Measurements from ENCODE around the gene GGA1. TPM values are rescaled to one million over a fixed set of nuclear protein-coding genes. Genes with fewer than 3 reads are reported as not detected.

The GGA1 gene
- polyA plus RNA-seq, 1 of the 3 experiments (the other 2 are of a cell fraction): 81.1 TPM

DNA sequence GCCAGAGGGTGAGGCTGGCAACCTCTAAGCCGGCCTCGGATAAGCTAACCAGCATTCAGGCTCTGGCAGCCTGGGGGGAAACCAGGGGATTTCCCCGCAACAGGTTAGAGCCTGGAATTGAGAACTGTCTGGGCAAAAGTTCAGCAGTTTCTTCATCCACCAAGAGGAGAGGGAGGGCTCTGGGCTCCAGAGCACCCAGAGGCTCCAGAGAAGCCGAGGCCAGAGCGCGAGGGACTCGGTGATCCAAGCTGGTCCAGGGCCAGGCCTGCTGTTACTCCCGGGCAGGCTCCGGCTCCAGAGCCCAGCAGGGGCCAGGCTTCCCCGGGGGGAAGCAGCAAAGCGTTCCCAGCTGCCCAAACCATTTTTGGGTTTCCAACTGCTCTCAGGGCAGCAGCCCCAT is 17.5 kb downstream of the GGA1 start (continued):
- TF ChIP-seq, protein P1, sequence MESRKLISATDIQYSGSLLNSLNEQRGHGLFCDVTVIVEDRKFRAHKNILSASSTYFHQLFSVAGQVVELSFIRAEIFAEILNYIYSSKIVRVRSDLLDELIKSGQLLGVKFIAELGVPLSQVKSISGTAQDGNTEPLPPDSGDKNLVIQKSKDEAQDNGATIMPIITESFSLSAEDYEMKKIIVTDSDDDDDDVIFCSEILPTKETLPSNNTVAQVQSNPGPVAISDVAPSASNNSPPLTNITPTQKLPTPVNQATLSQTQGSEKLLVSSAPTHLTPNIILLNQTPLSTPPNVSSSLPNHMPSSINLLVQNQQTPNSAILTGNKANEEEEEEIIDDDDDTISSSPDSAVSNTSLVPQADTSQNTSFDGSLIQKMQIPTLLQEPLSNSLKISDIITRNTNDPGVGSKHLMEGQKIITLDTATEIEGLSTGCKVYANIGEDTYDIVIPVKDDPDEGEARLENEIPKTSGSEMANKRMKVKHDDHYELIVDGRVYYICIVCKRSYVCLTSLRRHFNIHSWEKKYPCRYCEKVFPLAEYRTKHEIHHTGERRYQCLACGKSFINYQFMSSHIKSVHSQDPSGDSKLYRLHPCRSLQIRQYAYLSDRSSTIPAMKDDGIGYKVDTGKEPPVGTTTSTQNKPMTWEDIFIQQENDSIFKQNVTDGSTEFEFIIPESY (IDR thresholded peaks at IDR 0.05; ENCODE audit: borderline replicate concordance, low read depth): no peak
- TF ChIP-seq EZH2phosphoT487 (IDR thresholded peaks at IDR 0.05; ENCODE audit: borderline replicate concordance, low read depth) (no peak), SIN3A (IDR thresholded peaks at IDR 0.05; ENCODE audit: borderline replicate concordance, low read depth, low read length) (no peak), GABPA (IDR thresholded peaks at IDR 0.05; ENCODE audit: low read depth) (no peak), RXRA (IDR thresholded peaks at IDR 0.05; ENCODE audit: borderline replicate concordance, low read depth) (no peak), FOSL2 (IDR thresholded peaks at IDR 0.05; ENCODE audit: borderline replicate concordance, low read depth) (no peak), TEAD4 (IDR thresholded peaks at IDR 0.05; ENCODE audit: borderline replicate concordance, insufficient read depth) (no peak), CHD2 (IDR thresholded peaks at IDR 0.05; ENCODE audit: low read length, partially characterized antibody) (no peak)

DNA sequence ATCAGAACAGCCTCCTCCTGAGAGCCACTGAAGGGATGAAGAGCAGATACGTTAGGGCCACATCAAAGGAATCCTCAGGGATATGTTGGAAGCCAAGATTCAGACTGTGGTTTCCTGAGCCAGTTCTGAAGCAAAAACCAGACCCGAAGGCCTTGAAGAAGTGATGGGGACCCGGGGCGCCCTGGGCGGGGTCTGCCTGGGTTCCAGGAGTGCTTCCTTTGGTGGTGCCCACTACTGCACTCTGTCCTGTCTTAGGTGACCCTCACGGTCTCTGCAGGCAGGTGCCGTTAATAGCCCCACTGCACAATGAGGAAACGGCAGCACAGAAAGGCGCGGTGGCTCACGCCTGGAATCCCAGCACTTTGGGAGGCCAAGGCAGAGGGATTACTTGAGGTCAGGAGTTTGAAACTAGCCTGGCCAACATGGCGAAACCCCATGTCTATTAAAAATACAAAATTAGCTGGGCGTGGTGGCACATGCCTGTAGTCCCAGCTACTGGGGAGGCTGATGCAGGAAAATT is 18.0 kb downstream of the GGA1 start:
- H2AFZ ChIP-seq (ENCODE audit: low read depth): no peak overlapping the region
- POLR2A ChIA-PET: interaction anchor here (1.8 kb wide), 1 partner anchor 11 kb away, joined by 6 read pairs; no protein-coding TSS in a partner anchor
- no peaks in the 10 kb centered on the region for H3K9me2 ChIP-seq
- H3K36me3 ChIP-seq (replicated peaks in 1 of 2; ENCODE audit: control insufficient read depth in 1 of 2, insufficient read depth in 2 of 2, low read length in 1 of 2): peaks cover 5 to 35% of the 10 kb centered on the region in 2 experiments
- peaks cover 0 to 4% of the 10 kb centered on the region in 2 experiments; a peak in 1 of 4 replicates for H3K4me1 ChIP-seq (ENCODE audit: control insufficient read depth in 1 of 2, insufficient read depth in 2 of 2, low read depth in 1 of 2, low read length in 1 of 2)
- WGBS (ENCODE audit: low lambda C conversion rate): 95% methylated on average over 13 of the region's 13 CpGs
- no peak for TF ChIP-seq EZH2phosphoT487 (IDR thresholded peaks at IDR 0.05; ENCODE audit: borderline replicate concordance, low read depth)
- no peak overlapping the region for H3K4me2 ChIP-seq
- H3K27me3 ChIP-seq (ENCODE audit: insufficient read depth): no peaks in the 10 kb centered on the region
- CTCF ChIA-PET: interaction anchor here (1.0 to 34.3 kb wide), 7 partner anchors 13 to 156 kb away, joined by 3 to 898 read pairs (median 3); partner anchors contain the start of genes LGALS1, NOL12, PDXP and SH3BP1
- H3K4me3 ChIP-seq (ENCODE audit: low read depth in 2 of 2, low read length in 1 of 2): no peak overlapping the region
- no peaks in the 10 kb centered on the region for H4K20me1 ChIP-seq (ENCODE audit: insufficient read depth)
- H3K79me2 ChIP-seq (ENCODE audit: insufficient read depth): no peaks in the 10 kb centered on the region
- H3K27ac ChIP-seq (ENCODE audit: low read depth in 2 of 2, low read length in 1 of 2): no peak overlapping the region
- H3K9me3 ChIP-seq: no peaks in the 10 kb centered on the region
- H3K9ac ChIP-seq: no peak overlapping the region
- no peak for DNase-seq
- peaks cover 11% of the 10 kb centered on the region for H3F3A ChIP-seq (replicated peaks; ENCODE audit: insufficient read depth)

DNA sequence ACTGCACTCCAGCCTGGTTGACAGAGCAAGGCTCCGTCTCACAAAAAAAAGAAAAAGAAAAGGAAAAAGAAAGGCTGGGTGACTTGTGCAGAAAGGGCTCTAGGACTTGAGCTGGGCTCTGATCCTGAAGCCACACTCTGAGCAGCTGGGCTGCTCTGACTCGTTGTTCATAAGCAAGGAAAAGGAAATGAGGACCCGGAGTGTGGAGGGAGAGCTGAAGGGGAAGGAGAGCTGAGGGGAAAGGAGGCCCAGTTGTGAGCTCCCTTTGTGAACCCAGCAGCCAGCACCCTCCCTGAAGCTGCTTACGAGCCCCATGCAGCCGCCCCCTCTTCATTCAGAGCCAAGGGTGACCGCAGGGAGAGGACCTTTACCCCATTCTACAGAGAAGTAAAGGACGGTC is 18.5 kb downstream of the GGA1 start:
- H3K9ac ChIP-seq: no peak overlapping the region
- H3K4me1 ChIP-seq (ENCODE audit: control insufficient read depth in 1 of 2, insufficient read depth in 2 of 2, low read depth in 1 of 2, low read length in 1 of 2): peaks cover 0 to 4% of the 10 kb centered on the region in 2 experiments; a peak in 1 of 4 replicates
- H3K9me2 ChIP-seq: no peaks in the 10 kb centered on the region
- WGBS (ENCODE audit: low lambda C conversion rate): 59% methylated on average over 4 of the region's 7 CpGs
- H3K4me3 ChIP-seq (ENCODE audit: low read depth in 2 of 2, low read length in 1 of 2): no peak overlapping the region
- no peaks in the 10 kb centered on the region for H3K27me3 ChIP-seq (ENCODE audit: insufficient read depth)
- H3K27ac ChIP-seq (ENCODE audit: low read depth in 2 of 2, low read length in 1 of 2): no peak overlapping the region
- CTCF ChIA-PET: interaction anchor here (1.0 to 34.3 kb wide), 4 partner anchors 12 to 155 kb away, joined by 3 to 898 read pairs (median 61); partner anchors contain the start of genes LGALS1, NOL12, PDXP and SH3BP1
- no peak overlapping the region for H3K4me2 ChIP-seq
- TF ChIP-seq, protein P2, sequence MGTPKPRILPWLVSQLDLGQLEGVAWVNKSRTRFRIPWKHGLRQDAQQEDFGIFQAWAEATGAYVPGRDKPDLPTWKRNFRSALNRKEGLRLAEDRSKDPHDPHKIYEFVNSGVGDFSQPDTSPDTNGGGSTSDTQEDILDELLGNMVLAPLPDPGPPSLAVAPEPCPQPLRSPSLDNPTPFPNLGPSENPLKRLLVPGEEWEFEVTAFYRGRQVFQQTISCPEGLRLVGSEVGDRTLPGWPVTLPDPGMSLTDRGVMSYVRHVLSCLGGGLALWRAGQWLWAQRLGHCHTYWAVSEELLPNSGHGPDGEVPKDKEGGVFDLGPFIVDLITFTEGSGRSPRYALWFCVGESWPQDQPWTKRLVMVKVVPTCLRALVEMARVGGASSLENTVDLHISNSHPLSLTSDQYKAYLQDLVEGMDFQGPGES (IDR thresholded peaks at IDR 0.05; ENCODE audit: low read depth, low read length): no peak
- TF ChIP-seq GATA2 (CRISPR knock-in tag; IDR thresholded peaks at IDR 0.05) (no peak), FOXJ3 (CRISPR knock-in tag; IDR thresholded peaks at IDR 0.05) (no peak)
- H2AFZ ChIP-seq (ENCODE audit: low read depth): no peak overlapping the region
- DNase-seq: no peak
- POLR2A ChIA-PET: interaction anchor here (0.8 to 1.8 kb wide), 2 partner anchors 10 to 31 kb away, joined by 3 to 6 read pairs; partner anchors contain the start of gene PDXP
- H3K36me3 ChIP-seq (replicated peaks in 1 of 2; ENCODE audit: control insufficient read depth in 1 of 2, insufficient read depth in 2 of 2, low read length in 1 of 2): peaks cover 5 to 38% of the 10 kb centered on the region in 2 experiments
- no peaks in the 10 kb centered on the region for H3K9me3 ChIP-seq
- H4K20me1 ChIP-seq (ENCODE audit: insufficient read depth): no peaks in the 10 kb centered on the region
- H3F3A ChIP-seq (replicated peaks; ENCODE audit: insufficient read depth): peaks cover 11% of the 10 kb centered on the region
- H3K79me2 ChIP-seq (ENCODE audit: insufficient read depth): no peaks in the 10 kb centered on the region
